Measurements from ENCODE around the gene CEP78. TPM values are rescaled to one million over a fixed set of nuclear protein-coding genes. Genes with fewer than 3 reads are reported as not detected.

Gene CEP78
- polyA plus RNA-seq, 3 donors: 27.3 to 33.0 (median 30.6) TPM

DNA sequence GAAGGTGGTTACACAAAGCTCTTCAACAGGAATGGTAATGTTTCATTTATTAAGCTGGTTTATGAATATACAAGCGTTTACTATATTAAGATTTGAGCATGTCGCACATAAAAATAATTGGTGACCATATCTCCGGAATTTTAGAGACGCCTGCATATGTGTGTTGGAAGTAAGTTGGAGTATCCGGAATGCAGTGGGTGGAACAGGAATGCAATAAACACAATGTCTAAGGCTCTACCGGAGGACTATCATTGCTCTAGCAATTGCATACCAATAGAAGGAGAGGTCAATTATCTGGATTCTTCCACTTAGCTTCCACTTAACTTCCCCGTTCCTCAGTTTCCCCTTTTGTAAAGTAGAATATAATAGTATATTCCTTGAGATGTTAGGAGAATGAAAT lies 1.1 kb upstream of the CEP78 start:
- DNase-seq (ENCODE audit: low read depth in 3 of 3, low spot score in 2 of 3): no peak

DNA sequence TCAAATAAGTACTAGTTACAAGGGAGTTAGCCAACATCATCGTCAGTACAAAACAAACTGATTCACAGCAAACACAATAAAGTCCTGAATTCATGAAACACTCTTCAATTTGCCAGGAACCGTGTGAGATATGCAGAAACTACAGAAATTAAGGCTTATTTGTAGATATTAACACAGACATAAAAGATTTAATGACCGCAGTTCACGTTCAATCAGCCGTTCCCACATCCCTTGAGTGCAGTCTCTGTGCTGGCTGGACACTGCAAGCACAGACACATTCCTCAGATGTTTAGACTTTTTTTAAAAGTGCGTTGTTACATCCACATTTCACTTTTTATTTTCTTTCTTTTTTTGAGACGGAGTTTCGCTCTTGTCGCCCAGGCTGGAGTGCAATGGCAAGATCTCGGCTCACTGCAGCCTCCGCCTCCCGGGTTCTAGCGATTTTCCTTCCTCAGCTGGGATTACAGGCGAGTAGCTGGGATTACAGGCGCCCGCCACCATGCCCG lies 566 bp upstream of the CEP78 start:
- DNase-seq (ENCODE audit: low read depth in 3 of 3, low spot score in 2 of 3): no peak

DNA sequence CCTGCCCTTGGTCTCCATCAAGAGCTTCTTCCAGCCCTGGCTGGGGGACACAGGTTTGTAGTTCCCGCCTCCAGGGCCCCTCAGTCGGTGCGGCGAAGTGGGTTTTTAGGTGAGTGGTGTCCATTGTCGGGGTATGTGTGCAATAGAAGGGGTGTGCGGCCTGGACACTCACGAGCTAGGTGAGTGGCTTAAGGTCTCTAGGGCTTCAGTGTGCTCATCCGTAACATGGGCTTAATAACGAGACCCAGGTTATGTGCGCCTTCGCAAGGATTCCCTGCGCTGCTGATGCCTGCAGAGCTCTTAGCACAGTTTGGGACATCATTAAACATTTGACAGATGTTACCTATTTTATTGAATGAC lies 656 bp downstream of the CEP78 start:
- DNase-seq (ENCODE audit: low read depth in 3 of 3, low spot score in 2 of 3): peak in 1 of 3 donors; percentile 25

DNA sequence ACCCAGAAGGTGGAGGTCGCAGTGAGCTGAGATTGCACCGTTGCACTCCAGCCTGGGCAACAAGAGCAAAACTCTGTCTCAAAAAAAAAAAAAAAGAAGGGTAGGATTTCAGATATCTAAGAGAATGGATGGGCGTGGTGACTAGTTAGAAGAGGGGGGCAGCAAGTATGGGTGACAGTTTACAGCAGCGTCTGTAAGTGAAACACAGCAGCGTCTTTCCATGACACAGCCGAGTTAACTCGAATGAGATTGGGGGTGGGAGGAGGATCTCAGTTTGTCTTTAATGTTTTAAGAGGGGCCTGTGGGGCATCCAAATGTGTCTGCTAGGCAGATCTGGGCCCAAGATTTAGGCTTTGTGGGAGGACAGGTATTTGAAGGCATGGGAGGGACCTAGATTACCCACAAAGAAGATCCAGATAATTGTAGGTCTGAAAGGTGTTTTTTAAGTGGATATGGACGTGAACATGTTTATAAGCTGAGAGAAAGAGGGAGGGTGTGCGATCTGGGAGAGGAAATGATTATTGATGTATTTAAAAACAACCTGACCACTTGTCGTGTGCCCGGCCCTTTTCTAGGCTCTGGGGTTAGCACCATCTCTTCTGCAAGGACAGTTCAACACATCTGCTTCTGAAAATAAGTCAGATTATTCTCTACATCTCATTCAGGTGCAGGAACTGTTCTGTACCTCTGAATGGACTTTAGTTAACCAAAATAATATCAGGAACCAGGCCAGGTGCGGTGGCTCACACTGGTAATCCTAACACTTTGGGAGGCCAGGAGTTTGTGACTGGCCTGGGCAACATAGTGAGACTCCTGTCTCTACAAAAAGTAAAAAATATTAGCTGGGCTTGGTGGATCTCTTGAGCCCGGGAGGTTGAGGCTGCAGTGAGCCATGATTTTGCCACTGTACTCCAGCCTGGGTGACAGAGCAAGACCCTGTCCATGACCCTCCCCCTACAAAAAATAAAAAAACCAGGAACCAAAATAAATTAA lies 2.5 kb downstream of the CEP78 start:
- no peak for DNase-seq (ENCODE audit: low read depth in 3 of 3, low spot score in 2 of 3)

DNA sequence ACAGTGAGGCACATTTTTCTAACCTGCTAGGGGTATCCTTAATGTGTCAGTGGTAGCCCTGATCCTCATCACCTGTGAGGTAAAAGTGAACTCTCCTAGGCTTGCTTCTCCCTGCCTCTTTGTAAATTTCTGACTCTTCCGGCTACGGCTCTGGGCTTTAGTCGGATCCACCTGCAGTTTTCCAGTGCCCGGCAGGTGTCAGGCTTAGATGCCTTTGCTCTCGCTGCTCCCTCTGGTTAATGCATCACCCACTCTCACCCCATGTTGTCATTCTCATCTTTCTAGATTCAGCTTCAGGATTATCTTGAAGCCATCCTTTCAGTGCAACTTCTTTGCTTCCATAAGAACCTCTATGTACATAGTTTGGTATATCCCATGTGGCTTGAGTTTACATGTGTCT lies 3.6 kb downstream of the CEP78 start:
- peak in 1 of 3 donors; percentile 35 for DNase-seq (ENCODE audit: low read depth in 3 of 3, low spot score in 2 of 3)

DNA sequence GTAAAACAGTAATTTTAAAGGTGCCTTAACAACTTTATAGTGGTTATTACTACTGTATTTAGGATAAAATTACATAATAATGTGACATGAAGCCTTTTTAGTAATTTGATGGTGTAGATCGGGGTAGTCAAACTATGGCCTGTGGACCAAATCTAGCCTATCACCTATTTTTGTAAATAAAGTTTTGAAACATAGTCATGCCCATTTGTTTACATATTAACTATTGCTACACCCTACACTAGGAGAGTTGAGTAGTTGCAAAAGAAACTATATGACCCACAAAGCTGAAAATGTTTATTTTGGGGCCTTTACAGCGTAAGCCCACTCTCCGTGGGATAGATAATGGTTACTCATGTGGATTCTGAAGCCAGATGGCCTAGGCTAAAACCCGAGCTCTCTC lies 6.2 kb downstream of the CEP78 start:
- DNase-seq (ENCODE audit: low read depth in 3 of 3, low spot score in 2 of 3): no peak

GRCh38 chr9:78243130-78243529 lies 7.3 kb downstream of the CEP78 start:
- no peak for DNase-seq (ENCODE audit: low read depth in 3 of 3, low spot score in 2 of 3)

GRCh38 chr9:78245401-78245800 lies 9.5 kb downstream of the CEP78 start:
- no peak for DNase-seq (ENCODE audit: low read depth in 3 of 3, low spot score in 2 of 3)

GRCh38 chr9:78248635-78249034 lies 12.8 kb downstream of the CEP78 start:
- no peak for DNase-seq (ENCODE audit: low read depth in 3 of 3, low spot score in 2 of 3)

DNA sequence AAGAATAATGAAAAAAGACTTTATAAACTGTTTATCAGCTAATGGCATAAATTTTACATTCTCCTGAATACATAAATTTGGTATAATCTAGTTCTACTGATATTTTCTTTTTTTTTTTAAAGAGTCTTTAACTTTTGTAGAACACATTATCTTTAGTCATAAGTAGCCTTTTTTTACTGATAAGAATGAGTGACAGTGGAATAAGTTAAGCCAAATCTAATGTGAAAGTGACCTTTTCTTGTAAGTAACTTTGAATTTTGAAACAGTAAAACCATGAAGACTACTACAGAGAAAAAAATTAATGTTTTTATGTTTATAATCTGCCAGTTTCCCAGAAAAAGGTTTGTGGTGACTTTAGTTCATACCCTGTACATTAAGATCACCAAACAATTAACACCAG lies 13.7 kb downstream of the CEP78 start:
- DNase-seq (ENCODE audit: low read depth in 3 of 3, low spot score in 2 of 3): no peak

- DNase-seq (ENCODE audit: low read depth in 3 of 3, low spot score in 2 of 3): no peak
Measured at GRCh38 chr9:78252616-78253015, 16.7 kb downstream of the CEP78 start.

DNA sequence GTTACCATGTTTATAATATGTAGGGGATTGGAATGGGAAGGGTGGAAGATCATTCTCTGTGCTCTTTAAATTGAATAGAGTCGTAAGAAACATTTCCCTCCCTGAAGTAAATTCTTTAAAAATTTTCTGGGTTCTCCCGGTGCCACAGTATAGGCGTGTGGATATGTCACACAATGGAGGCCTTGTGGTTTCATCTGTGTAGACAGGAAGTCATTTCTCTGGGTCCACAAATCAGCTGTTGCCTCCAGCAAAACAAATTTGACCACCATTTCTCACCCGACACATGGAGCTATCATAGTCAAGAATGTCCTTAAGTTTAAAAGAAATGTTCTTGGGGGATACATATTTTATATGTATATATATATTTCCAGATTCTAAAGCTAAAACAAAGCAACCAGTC lies 17.4 kb downstream of the CEP78 start:
- no peak for DNase-seq (ENCODE audit: low read depth in 3 of 3, low spot score in 2 of 3)

DNA sequence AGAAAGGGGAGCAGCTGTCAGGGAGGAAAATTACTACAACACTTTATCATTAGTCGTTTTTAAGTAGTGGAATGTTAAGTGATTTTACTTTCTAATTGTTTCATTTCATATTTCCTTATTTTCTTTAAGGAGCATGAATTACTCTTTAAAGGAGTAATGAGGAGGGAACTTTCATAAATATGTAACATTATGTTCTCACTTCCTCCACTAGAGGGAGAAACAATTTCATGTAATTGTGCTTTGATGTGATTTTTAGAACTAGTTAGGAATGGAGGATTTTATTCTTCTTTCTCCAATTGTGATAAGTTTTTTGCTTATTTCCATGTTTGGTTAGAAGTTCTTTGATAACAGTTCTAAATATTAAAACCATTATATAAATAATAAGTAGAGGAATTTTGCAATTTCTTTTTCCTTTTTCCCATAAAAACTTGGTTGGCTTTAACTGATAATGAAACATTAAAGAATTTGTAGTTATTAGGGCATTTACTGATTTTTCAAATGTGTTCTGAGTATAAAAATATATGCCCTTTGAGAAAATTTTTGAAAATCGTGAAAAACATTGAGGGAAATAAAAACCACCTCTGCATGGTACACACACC lies 25.6 kb downstream of the CEP78 start:
- peak in 2 of 3 donors; percentile 19 to 23 for DNase-seq (ENCODE audit: low read depth in 3 of 3, low spot score in 2 of 3)

- DNase-seq (ENCODE audit: low read depth in 3 of 3, low spot score in 2 of 3): no peak
Measured at GRCh38 chr9:78262655-78263054, 26.8 kb downstream of the CEP78 start.

DNA sequence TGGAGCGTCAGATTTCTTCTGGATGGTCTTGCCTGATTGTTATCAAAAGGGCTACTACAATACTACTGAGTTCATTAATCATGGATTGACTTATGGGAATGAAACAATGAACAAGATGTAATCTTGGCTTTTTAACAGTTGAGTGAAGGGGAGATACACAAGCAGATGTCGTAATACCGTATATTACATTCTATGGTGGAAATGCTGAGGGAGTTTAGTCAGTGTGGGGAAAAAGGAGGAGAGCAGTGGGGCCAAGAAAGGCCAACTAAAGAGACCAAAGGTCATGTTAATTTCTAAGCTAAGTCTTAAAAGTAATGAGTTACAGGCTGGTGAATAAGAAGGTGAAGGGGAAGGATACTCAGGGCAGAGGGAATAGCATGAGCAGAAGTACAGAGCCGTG lies 32.0 kb downstream of the CEP78 start:
- DNase-seq (ENCODE audit: low read depth in 3 of 3, low spot score in 2 of 3): no peak

DNA sequence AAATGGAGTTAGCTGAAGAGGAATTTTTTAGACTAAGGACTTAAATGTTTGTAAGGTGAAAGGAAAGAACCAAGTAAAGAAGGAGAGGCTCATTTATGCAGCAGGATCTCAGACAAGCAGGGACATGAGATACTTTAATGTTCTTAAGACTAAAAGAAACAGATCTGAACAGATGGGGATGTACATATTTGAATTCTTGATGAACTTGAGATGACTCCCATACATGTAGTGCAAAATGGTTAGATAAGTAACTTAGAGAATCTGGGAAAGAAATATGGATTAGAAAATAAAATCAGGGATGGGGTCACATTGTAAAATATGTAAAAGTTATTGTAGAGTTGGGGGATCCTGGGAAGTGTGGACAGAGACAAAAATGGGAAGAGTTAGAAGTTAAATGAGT lies 33.9 kb downstream of the CEP78 start:
- DNase-seq (ENCODE audit: low read depth in 3 of 3, low spot score in 2 of 3): no peak

DNA sequence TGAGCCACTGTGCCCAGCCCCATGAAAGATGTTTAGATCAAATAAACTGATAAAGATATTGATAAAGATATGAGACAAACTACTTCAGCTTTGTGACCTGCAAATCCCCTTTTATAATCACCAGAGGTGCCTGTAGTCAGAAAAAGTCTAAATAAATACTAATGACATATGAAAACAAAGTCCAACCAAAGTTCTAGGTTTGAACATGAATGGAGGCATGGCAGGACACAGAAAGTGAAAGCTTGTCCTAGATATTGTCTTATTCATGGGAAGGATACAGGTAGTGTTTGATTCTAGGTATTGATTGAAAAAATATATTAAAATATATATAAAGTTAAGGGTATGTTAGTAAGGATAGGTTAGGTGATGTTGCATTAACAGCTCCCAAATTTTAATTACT lies 36.4 kb downstream of the CEP78 start:
- no peak for DNase-seq (ENCODE audit: low read depth in 3 of 3, low spot score in 2 of 3)

- DNase-seq (ENCODE audit: low read depth in 3 of 3, low spot score in 2 of 3): no peak
Measured at GRCh38 chr9:78273761-78274160, 37.9 kb downstream of the CEP78 start.

- DNase-seq (ENCODE audit: low read depth in 3 of 3, low spot score in 2 of 3): no peak
Measured at GRCh38 chr9:78278177-78278777, 42.4 kb downstream of the CEP78 start.

DNA sequence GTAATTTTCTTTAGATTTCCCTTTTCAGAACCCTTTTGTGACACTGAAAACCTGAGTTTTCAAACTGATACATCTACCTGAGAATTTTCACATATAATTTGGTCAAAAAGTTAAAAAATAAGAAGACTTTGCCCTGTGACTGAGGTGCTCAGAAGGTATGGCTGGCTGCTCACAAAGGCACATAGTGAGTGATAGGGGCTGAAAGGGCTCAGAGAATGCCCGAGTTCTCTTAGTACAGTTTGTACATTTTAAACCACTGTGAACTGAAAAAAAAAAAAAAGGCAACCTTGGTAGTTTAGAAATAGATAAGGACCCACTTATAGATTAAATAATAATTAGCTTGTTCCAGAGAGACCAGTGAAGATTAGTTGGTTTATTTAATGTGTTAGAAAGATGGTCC lies 42.9 kb downstream of the CEP78 start:
- DNase-seq (ENCODE audit: low read depth in 3 of 3, low spot score in 2 of 3): no peak

DNA sequence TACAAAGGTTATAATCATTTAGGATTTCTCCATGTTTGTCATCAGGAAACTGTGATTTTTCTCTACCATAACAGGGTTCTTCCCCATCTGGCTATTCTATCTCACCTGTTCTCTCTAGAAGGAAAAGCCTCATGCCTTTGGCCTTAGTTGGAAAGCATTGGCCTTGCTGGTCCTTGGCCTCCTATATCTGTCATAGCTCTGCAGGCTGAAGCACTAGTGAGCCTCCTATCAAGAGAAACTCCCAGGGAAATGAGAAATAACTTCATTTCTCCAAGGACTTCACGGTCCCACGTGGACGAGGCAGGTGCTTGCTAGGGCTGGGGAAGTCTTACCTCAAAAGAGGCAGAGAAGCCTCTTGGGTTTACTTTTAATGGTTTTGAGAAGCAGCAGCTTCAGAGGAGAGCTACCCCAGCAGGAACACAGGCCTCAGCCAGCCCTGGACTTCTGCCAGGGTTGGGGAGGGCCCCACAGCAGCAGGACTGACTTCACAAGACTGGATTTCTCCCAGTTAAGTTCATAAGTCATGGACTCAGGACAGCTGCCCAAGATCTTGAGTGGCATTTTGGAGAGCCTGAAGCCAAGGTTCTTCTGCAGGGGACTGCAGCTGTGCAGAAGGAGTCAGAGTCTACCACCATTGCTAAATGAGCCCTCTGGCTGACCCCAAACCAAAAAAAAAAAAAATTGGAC lies 45.2 kb downstream of the CEP78 start:
- DNase-seq (ENCODE audit: low read depth in 3 of 3, low spot score in 2 of 3): peak in 1 of 3 donors; percentile 62
